Brain microvascular endothelial cell (primary cell): ENCODE data around the gene PSMD5.

Experiments used
- DNase-seq: peaks from one replicate; pipeline ENCODE4 v3.0.0-alpha.2; 2020
- H3K27ac ChIP-seq: fragments of 250-450 bp; sonication (Bioruptor Pico); 2 replicates; pipeline ENCODE4 v1.5.1; 2020; ENCODE audit warnings: mild to moderate bottlenecking, moderate library complexity
- H3K27me3 ChIP-seq: fragments of 250-450 bp; sonication (Bioruptor Pico); replicated peaks from 2 replicates; pipeline ENCODE4 v1.5.1; 2020; ENCODE audit warnings: mild to moderate bottlenecking
- H3K36me3 ChIP-seq: fragments of 250-450 bp; sonication (Bioruptor Pico); replicated peaks from 2 replicates; pipeline ENCODE4 v1.5.1; 2020; ENCODE audit warnings: mild to moderate bottlenecking
- H3K4me3 ChIP-seq: 2 replicates; pipeline ENCODE4 v1.5.1; 2011; ENCODE audit warnings: low read depth, mild to moderate bottlenecking, control low read depth, low read length, moderate library complexity
- in situ Hi-C: cut with HindIII; loops from 2 replicates; pipeline ENCODE4 v1.10.0; 2017; ENCODE audit warnings: low sequenced_read_pairs, low pct_ligation_motif_present
- TF ChIP-seq, protein P1 (sequence below): IDR thresholded peaks from 2 replicates; pipeline ENCODE4 v1.5.1; 2011; ENCODE audit warnings: low read depth, mild to moderate bottlenecking, moderate library complexity, low read length, control low read depth, inconsistent platforms; ENCODE audit errors: missing control alignments

The PSMD5 gene

DNA sequence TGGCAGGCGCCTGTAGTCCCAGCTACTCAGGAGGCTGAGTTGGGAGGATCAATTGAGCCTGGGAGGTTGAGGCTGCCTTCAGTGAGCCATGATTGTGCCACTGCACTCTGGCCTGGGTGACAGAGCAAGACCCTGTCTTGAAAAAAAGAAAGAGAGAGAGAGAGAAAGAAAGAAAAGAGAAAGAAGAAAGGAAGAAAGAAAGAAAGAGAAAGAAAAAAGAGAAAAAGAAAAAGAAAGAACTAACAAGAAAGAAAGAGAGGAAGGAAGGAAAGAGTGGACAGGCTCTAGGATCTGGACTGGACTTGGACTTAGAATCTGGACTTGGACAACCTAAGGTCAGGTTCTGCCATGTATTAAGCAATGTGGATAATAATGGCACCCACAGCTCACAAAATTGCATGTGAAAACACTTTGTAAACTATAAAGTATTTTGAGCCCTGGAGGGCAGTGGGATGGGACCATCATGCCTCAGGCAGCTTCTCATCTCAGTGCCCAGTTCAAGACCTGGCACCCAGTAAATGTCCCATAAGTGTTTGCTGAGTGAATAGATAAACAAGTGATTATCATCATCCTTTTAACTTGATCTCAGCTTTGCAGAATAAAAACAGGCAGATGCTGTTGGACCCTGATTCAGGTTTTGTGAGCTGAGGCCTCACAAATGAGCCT is 47.0 kb upstream of the PSMD5 start:
- Histone ChIP-seq H3K4me3 (no peak overlapping the region), H3K36me3 (no peaks in the 10 kb centered on the region), H3K27me3 (no peaks in the 10 kb centered on the region), H3K27ac (no peak overlapping the region)
- in situ Hi-C loops: no loop called here
- DNase-seq: no peak
- TF ChIP-seq, protein P1, sequence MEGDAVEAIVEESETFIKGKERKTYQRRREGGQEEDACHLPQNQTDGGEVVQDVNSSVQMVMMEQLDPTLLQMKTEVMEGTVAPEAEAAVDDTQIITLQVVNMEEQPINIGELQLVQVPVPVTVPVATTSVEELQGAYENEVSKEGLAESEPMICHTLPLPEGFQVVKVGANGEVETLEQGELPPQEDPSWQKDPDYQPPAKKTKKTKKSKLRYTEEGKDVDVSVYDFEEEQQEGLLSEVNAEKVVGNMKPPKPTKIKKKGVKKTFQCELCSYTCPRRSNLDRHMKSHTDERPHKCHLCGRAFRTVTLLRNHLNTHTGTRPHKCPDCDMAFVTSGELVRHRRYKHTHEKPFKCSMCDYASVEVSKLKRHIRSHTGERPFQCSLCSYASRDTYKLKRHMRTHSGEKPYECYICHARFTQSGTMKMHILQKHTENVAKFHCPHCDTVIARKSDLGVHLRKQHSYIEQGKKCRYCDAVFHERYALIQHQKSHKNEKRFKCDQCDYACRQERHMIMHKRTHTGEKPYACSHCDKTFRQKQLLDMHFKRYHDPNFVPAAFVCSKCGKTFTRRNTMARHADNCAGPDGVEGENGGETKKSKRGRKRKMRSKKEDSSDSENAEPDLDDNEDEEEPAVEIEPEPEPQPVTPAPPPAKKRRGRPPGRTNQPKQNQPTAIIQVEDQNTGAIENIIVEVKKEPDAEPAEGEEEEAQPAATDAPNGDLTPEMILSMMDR: no peak

DNA sequence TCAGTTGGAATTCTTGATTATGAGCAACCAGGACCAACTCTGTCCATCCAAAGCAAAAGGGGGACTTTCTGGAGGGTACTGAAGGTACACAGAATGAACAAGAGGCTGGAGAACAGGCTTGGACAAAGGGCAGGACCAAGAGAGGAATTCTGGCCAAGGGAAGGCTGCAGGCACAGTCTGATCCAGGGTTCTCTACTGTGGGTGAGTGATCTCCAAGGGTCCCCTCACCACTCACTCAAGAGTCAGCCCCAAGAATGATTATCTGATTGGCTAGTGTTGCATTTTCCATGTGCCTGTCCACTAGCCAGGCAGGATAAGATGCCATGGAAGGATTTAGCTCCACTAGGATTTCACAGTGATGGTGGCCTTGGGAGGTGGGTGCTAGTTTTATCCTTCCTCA is 45.9 kb upstream of the PSMD5 start:
- H3K27ac ChIP-seq: no peak overlapping the region
- no peaks in the 10 kb centered on the region for H3K27me3 ChIP-seq
- in situ Hi-C loops: no loop called here

DNA sequence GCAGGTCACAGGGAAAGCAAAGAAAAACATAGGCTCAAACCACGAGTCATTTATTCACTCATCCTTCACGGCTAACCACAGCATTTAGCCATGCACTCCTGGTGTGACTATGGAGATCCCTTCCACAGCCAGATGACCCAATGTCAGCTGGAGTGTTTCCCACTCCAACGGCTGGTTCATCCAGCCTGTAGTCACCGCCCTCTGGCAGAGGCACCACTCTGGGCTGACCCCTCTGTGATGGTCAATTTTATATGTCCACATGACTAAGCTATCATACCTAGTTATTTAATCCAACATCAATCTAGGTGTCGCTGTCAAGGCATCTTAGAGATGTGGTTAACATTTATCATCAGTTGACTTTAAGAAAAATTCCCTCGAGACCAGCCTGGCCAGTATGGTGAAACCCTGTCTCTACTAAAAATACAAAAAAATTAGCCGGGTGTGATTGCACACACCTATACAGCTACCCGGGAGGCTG is 43.8 kb upstream of the PSMD5 start:
- in situ Hi-C loops: no loop called here
- no peaks in the 10 kb centered on the region for H3K36me3 ChIP-seq
- no peak overlapping the region for H3K27ac ChIP-seq
- no peaks in the 10 kb centered on the region for H3K27me3 ChIP-seq
- peak; percentile 23 for DNase-seq
- TF ChIP-seq, protein P1: peak; percentile 9
- no peak overlapping the region for H3K4me3 ChIP-seq

More for the DNA sequence above, 45.9 kb upstream of the PSMD5 start:
- no peak overlapping the region for H3K4me3 ChIP-seq
- no peaks in the 10 kb centered on the region for H3K36me3 ChIP-seq
- DNase-seq: no peak
- TF ChIP-seq, protein P1: no peak

DNA sequence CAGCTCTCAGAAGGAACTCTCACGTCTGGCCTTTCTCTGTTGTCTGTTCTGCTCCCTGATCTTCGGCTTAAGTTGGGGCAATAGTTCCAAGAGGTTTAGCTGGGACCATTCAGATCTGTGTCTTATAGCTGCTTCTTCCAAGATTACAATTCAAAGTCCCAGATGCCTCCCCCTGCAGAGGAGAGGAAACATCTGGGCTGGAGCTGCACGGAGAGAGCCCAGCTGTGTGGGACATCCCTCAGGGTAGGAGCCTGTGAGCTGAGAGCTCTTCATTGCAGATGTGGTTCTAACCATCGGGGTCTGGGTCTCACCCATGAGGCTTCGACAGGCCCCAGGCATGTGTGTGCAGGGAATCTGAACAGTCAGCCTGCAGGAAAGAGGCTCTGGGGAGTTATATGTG is 43.2 kb upstream of the PSMD5 start:
- TF ChIP-seq, protein P1: no peak
- DNase-seq: no peak
- H3K27me3 ChIP-seq: no peaks in the 10 kb centered on the region
- H3K36me3 ChIP-seq: no peaks in the 10 kb centered on the region
- in situ Hi-C loops: no loop called here
- no peak overlapping the region for H3K4me3 ChIP-seq
- H3K27ac ChIP-seq: no peak overlapping the region

DNA sequence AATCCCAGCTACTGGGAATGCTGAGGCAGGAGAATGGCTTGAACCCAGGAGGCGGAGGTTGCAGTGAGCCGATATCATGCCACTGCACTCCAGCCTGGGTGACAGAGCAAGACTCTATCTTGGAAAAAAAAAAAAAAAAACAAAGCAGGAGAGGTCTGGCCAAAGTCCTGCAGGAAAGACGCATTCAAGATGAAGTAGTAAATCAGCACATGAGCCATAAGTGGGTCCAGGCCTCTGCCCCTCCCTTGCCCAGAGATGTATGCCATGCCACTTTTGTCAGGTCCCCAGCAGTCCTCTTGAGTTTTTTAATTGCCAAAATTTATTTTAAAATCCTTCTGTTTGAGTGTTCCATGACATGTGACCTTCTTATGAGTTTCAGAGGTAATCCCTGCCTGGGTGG is 42.7 kb upstream of the PSMD5 start:
- DNase-seq: no peak
- Histone ChIP-seq H3K27me3 (no peaks in the 10 kb centered on the region), H3K27ac (no peak overlapping the region), H3K36me3 (no peaks in the 10 kb centered on the region), H3K4me3 (no peak overlapping the region)
- TF ChIP-seq, protein P1: no peak
- in situ Hi-C loops: no loop called here

DNA sequence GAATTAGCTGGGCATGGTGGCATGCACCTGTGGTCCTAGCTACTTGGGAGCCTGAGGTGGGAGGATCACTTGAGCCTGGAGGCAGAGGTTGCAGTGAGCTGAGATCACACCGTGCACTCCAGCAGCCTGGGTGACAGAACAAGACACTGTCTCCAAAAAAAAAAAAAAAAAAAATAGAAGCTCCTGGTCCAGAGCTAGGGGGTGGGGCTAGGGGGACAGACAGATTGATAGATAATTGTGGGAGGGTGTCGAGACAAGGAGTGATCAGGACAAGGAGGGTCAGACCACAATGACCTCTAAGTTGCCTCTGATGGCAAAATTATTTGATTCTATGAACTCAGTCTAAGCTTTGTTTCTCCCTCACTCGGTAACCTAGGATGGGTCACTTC is 40.9 kb upstream of the PSMD5 start:
- in situ Hi-C loops: no loop called here
- TF ChIP-seq, protein P1: no peak

More for the DNA sequence above, 40.9 kb upstream of the PSMD5 start:
- DNase-seq: no peak
- Histone ChIP-seq H3K4me3 (no peak overlapping the region), H3K36me3 (no peaks in the 10 kb centered on the region), H3K27me3 (no peaks in the 10 kb centered on the region), H3K27ac (no peak overlapping the region)
